ENCODE data around the gene ACBD4. TPM values are rescaled to one million over a fixed set of nuclear protein-coding genes. Genes with fewer than 3 reads are reported as not detected.

ACBD4 gene
- total and polyA plus RNA-seq, 2 of the 13 experiments (the other 11 are each of a cell fraction or from before 2014, with no cell fraction given) = 16.1 to 26.9 TPM

DNA sequence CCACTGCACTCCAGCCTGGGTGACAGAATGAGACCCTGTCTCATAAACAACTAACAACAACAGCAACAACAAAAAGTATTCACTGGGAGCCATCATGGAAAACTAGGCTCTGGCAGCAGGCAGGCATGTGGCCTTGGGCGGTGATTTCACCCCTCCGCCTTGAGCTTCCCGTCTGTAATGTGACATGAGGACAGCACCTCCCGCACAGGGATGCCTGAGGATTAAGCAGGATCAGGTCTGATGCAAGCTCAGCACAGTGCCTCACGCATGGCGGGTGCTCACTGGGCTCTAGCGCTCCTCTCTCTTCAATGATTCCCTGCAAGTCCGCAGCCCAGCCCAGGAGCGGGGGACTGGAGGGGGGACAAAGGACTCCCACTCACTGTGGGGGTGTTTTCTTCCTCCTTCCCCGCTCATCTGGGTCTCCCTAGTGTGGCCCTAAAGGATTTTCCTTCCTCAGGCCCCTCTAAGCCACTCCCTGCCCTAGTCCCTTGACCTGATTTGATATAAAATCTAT lies 6.0 kb upstream of the ACBD4 start (continued):
- TF ChIP-seq, protein P1, sequence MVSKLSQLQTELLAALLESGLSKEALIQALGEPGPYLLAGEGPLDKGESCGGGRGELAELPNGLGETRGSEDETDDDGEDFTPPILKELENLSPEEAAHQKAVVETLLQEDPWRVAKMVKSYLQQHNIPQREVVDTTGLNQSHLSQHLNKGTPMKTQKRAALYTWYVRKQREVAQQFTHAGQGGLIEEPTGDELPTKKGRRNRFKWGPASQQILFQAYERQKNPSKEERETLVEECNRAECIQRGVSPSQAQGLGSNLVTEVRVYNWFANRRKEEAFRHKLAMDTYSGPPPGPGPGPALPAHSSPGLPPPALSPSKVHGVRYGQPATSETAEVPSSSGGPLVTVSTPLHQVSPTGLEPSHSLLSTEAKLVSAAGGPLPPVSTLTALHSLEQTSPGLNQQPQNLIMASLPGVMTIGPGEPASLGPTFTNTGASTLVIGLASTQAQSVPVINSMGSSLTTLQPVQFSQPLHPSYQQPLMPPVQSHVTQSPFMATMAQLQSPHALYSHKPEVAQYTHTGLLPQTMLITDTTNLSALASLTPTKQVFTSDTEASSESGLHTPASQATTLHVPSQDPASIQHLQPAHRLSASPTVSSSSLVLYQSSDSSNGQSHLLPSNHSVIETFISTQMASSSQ (IDR thresholded peaks at IDR 0.05; ENCODE audit: low read depth) = no peak
- TF ChIP-seq, protein P1 (CRISPR knock-in tag; IDR thresholded peaks at IDR 0.05; ENCODE audit: borderline replicate concordance) = 0 out of 2 replicates have a peak, but pooled peaks have one; percentile 27
- no peak for TF ChIP-seq TSC22D2 (CRISPR knock-in tag; IDR thresholded peaks at IDR 0.05; ENCODE audit: borderline replicate concordance)
- TF ChIP-seq, protein P2, sequence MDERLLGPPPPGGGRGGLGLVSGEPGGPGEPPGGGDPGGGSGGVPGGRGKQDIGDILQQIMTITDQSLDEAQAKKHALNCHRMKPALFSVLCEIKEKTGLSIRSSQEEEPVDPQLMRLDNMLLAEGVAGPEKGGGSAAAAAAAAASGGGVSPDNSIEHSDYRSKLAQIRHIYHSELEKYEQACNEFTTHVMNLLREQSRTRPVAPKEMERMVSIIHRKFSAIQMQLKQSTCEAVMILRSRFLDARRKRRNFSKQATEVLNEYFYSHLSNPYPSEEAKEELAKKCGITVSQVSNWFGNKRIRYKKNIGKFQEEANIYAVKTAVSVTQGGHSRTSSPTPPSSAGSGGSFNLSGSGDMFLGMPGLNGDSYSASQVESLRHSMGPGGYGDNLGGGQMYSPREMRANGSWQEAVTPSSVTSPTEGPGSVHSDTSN (CRISPR knock-in tag; IDR thresholded peaks at IDR 0.05) = no peak
- no peak for TF ChIP-seq CBFB (CRISPR knock-in tag; IDR thresholded peaks at IDR 0.05)
- TF ChIP-seq, protein P3, sequence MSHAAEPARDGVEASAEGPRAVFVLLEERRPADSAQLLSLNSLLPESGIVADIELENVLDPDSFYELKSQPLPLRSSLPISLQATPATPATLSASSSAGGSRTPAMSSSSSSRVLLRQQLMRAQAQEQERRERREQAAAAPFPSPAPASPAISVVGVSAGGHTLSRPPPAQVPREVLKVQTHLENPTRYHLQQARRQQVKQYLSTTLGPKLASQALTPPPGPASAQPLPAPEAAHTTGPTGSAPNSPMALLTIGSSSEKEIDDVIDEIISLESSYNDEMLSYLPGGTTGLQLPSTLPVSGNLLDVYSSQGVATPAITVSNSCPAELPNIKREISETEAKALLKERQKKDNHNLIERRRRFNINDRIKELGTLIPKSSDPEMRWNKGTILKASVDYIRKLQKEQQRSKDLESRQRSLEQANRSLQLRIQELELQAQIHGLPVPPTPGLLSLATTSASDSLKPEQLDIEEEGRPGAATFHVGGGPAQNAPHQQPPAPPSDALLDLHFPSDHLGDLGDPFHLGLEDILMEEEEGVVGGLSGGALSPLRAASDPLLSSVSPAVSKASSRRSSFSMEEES (CRISPR knock-in tag; IDR thresholded peaks at IDR 0.05) = peak; percentile 77
- TF ChIP-seq, protein P4, sequence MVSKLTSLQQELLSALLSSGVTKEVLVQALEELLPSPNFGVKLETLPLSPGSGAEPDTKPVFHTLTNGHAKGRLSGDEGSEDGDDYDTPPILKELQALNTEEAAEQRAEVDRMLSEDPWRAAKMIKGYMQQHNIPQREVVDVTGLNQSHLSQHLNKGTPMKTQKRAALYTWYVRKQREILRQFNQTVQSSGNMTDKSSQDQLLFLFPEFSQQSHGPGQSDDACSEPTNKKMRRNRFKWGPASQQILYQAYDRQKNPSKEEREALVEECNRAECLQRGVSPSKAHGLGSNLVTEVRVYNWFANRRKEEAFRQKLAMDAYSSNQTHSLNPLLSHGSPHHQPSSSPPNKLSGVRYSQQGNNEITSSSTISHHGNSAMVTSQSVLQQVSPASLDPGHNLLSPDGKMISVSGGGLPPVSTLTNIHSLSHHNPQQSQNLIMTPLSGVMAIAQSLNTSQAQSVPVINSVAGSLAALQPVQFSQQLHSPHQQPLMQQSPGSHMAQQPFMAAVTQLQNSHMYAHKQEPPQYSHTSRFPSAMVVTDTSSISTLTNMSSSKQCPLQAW (CRISPR knock-in tag; IDR thresholded peaks at IDR 0.05) = no peak; the same call in 1 of the 2 replicates
- TF ChIP-seq KAT8 (CRISPR knock-in tag; IDR thresholded peaks at IDR 0.05) = peak; percentile 72; the same call in 1 of the 2 replicates
- TF ChIP-seq ZBTB7B (CRISPR knock-in tag; IDR thresholded peaks at IDR 0.05) = no peak
- no peak for TF ChIP-seq ZBTB7A (CRISPR knock-in tag; IDR thresholded peaks at IDR 0.05)
- TF ChIP-seq ZNF781 (CRISPR knock-in tag; IDR thresholded peaks at IDR 0.05; ENCODE audit: borderline replicate concordance, not compliant biosample characterization) = peak; percentile 76
- no peak for TF ChIP-seq KDM1A (CRISPR knock-in tag; IDR thresholded peaks at IDR 0.05)
- TF ChIP-seq, protein P5, sequence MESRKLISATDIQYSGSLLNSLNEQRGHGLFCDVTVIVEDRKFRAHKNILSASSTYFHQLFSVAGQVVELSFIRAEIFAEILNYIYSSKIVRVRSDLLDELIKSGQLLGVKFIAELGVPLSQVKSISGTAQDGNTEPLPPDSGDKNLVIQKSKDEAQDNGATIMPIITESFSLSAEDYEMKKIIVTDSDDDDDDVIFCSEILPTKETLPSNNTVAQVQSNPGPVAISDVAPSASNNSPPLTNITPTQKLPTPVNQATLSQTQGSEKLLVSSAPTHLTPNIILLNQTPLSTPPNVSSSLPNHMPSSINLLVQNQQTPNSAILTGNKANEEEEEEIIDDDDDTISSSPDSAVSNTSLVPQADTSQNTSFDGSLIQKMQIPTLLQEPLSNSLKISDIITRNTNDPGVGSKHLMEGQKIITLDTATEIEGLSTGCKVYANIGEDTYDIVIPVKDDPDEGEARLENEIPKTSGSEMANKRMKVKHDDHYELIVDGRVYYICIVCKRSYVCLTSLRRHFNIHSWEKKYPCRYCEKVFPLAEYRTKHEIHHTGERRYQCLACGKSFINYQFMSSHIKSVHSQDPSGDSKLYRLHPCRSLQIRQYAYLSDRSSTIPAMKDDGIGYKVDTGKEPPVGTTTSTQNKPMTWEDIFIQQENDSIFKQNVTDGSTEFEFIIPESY (CRISPR knock-in tag; IDR thresholded peaks at IDR 0.05) = peak; percentile 97
- no peak for TF ChIP-seq HNRNPUL1 (IDR thresholded peaks at IDR 0.05; ENCODE audit: low read depth, low read length)
